Fibroblast of skin of left quadriceps (primary cell): ENCODE data around the gene MAPK13.
A peak's percentile ranks its signal among the peaks of the same experiment; 100 is the strongest.
"Not testable (repeated sequence)": the region's sequence is repeated elsewhere in the genome, so short reads cannot be mapped to it uniquely, and the experiment has no call there.

Source experiments
- DNase-seq, 2 experiments: peaks; one replicate each; pipeline ENCODE4 v3.0.0-alpha.2; 2013; ENCODE audit warnings: low read depth in 2 of 2

The MAPK13 gene

DNA sequence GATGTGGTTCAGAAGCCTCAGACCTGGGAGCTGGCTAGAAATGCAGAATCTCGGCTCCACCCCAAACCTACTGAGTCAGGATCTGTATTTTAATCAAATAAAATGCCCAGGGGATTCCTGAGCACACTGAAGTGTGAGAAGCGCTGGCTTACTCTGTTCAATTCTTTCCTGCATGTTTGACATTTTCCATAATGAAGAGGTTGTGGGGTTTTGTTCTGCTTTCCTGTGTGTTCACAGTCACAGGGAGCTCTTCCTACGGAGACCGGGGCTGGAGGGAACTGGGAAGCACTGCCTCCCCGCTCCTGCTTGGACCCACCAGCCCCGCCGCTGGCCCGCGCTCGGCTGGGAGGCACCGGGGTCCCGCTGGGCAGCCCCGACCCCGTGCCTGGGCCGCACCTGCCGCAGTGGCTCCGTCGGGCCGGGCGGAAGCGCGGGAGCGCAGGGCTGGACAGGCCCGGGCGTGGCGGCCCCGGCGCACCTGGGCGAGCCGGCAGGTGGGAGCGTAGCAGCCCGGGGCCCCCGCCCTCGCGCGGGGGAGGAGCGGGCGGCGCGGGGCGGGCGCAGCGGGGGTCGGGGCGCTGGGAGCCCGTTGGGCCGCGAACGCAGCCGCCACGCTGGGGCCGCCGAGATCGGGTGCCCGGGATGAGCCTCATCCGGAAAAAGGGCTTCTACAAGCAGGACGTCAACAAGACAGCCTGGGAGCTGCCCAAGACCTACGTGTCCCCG, at the start of gene MAPK13:
Gene MAPK13 (plus strand): TSS at position 573 of the 726 bp plus-strand sequence. CDS start 70 bp downstream, at position 643.
- DNase-seq: no peak

DNA sequence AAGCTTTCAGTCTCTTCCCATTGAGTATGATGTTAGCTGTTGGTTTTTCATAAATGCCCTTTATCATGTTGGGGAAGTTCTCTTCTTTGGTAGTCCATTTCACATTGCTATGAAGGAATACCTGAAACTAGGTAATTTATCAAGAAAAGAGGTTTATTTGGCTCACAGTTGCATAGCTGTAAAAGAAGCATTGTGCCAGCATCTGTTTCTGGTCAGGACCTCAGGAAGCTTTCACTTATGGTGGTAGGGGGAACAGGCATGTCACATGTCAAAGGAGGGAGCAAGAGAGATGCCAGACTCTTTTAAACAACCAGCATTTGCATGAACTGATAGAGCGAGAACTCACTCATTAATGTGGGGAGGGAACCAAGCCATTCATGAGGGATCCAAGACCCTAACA, 48.0 kb upstream of the MAPK13 start:
- DNase-seq: no peak

DNA sequence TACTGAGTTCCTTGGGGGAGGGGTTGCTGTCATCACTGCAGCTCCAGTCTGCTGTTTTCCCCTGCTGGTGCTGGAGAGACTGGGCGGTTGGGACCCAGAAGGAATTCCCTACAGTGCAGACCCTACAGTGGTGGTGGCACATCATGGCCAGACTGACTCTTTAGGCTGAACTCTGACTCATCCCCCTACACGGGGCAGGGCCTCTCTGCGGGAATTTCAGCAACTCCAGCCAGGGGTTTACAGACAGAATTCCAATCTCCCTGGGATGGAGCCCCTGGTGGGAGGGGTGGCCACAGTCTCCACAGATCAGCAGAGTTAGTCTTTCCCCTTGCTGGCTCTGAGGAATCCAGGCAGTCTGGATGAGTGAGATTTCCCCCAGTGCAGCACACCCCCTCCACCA, 46.9 kb upstream of the MAPK13 start:
- no peak for DNase-seq

DNA sequence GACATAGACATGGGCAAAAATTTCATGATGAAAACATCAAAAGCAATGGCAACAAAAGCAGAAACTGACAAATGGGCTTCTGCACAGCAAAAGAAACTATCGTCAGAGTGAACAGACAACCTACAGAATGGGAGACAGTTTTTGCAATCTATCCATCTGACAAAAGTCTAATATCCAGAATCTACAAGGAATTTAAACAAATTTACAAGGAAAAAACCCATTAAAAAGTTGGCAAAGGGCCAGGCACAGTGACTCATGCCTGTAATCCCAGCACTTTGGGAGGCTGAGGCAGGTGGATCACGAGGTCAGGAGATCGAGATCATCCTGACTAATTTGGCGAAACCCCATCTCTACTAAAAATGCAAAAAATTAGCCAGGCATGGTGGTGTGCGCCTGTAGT, 42.1 kb upstream of the MAPK13 start:
- not testable (repeated sequence) for DNase-seq

DNA sequence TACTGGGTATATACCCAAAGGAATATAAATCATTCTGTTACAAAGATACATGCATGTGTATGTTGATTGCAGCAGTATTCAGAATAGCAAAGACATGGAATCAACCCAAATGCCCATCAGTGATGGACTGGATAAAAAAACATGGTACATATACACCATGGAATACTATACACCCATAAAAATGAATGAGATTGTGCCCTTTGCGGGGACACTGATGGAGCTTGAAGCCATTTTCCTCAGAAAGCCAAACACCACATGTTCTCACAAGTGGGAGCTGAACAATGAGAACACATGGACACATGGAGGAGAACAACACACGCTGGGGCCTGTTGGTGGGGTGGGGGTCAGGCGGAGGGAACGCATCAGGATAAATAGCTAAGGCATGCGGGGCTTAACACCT, 41.3 kb upstream of the MAPK13 start:
- DNase-seq: no peak

DNA sequence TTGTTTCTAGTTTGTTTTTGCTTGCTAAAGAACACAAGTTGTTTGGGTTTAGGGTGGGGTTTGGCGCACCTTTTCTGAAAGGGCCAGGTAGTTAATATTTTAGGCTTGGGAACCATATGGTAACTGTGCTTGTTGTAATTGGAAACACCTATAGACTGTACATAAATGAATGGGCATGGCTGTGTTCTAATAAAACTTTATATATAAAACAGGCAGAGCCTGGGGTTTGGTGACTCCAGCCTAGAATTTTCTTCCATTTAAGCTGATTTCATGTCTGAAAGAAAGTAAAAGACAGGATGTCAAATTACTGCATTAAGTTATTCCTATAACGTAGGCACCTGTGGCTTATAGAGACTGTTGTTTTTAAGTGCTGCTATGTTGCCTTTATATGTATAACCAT, 36.1 kb upstream of the MAPK13 start:
- no peak for DNase-seq

DNA sequence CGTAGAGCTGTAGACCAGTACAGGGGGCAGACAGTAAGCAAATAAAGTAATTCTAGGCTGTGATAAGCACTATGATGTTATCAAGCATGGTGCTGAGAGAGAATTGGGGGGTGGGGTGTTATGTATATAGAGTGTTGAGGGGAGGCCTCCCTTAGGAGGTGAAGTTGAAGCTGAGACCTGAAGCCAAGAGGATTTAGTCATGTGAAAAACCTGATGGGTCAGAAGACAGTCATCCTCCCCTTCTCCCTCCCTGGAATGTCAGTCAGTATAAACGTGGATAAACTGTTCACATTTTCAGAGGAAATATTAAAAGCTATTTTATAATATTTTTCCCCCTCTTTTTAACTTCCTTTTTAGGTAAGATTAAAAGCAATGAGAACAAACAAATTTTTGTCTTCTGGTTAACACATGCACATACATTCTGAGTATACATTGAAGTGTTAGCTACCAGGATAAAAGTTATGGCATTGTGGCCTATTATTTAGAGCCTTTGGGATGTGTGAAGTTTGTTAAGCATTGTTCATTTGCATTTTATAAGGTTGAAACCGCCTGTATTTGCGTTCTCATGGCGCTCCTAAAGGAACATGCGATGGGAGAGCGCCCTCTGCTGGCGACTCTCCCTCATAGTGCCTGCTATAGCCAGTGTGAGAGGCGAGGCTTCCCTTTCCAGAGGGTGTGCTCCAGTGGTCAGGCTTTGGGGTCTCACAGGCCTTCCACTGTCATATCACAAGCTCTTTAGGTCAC, 35.4 kb upstream of the MAPK13 start:
- peak; percentile 47 to 54 for DNase-seq

DNA sequence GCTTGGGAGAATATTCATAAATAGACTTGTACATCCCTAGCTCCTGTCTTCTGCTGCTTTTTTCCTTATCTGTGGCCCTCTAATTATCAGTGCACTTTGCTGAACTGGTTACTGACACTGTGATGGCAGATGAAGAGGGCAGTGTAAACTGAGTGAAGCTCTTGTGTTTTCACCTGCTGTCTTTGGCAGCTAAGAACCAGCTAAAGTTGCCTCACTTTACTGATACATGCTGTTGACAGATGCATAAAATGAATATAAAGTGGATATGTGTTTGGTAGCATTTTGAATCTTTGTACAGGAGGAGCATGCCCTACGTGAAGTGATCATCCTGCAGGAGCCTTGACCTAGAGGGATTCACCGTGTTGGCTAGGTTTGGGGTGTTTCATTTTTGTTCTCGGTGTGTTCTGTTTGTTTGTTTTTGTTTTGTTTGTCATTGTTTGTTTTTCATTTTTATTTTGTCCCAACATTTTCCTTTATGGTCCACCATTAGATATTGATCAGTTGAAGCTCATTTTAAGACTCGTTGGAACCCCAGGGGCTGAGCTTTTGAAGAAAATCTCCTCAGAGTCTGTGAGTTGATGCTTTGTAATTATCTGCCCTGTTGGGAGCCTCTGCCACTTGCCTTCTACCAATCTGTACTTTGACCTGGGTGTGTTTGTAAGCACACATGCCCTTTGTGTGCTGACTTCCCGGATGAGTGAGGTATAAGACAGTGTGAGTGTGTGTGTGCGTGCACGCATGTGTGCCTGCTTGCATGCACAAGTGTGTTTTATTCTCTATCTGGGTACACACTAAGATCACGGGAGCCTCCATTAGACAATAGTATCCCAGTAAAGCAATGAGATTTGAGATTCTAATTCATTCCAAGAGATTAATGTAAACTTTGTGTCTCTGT, 34.6 kb upstream of the MAPK13 start:
- no peak for DNase-seq

DNA sequence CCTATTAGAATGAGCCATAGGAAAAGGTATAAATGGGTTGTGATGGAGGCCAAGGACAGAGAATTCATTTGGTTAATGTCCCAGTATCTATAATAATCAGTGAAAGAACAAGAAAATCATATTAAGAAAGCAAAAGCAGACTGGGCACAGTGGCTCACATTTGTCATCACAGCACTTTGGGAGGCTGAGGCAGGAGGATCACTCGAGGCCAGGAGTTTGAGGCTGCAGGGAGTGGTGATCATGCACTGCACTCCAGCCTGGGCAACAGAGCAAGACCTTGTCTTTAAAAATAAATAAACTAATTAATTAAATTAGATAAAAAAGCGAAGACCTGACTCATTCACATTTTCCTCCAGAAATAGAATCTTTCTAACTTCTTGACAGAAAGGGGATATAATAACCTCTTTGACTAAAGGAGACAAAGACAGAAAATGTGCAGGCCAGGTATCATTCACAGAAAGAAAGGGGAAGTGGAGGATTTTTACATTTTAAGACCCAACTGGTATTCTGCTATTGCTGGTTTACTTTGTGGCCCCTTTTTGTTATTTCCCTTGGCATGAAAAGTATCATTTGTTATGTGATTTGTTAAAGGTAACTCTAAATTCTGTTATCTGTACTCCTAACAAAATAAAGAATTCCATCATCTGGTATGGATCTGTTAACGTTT, 31.9 kb upstream of the MAPK13 start:
- DNase-seq: no peak

DNA sequence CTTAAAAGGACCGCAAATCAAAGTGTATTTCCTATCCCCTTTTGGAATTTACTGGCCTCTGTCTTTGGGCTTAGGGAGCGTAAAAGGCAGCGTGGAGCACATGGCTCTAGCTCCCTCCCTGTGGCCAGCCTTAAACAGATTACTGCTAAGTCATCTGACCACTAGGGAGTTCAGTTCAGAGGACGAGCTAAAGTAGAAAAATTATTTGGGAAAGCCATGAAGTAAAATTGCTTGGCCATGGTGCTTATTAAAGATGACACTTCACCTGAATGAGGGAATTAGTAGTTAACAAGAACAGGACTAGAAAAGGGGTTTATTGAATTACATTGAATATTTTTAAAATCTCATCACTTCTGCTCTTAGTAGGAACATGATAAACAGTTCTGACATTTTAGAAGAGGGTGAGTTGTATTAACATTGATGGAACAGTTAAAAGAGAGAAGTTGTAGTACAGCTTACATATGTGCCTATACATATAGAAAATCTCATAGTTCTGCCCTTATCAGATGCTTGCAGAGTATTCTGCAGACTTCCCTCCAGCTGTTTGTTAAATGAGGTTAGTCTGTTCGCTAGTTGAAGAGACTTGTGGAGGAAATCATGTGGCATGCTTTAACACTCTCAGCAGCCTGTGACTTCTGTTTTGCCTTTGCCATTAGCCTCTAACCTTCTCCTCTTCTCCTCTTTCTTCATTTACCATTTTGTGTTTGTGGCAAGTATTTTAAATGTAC, 31.2 kb upstream of the MAPK13 start:
- DNase-seq: no peak

DNA sequence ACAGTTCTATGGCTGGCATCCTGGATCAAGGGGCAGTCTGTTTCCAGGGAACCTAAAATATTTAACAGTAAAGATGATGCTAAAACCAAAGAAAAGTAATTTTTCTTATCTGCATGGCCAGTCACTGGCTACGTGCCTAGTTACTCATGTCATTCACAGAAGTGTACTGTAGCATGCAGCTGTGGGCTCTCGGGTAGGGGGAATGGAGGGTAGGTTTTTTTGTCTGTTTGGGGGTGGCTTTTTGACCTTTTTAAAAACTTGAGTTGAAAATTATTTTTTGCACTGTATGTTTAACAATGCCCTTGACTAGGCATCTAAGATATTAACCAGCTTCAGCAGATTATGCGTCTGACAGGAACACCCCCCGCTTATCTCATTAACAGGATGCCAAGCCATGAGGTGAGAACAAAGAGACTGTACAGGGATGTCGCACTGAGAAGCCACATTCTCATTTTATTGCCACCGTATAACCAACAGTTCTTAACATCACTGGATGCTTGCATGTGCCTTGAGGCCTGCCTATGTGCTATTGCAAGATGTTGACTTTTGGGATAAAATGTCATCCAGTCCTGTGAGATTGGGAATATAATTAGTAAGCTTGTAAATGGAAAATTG, 30.3 kb upstream of the MAPK13 start:
- no peak for DNase-seq

DNA sequence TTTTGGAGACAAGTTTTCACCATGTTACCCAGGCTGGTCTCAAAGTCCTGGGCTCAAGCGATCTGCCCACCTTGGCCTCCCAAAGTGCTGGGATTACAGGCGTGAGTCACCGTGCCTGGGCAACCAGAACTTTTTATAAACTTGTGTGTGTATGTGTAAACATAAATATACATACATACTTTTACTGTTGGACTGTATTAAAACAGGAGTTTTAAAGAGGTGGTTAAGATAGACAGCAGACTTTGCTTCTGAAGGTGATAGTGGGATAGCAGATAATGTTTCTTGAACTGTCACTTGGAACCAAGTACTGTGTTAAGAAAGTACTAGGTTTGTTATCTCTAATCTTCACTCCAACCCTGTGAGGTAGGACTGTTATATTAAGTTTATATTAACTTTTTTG, 28.6 kb upstream of the MAPK13 start:
- DNase-seq: no peak

DNA sequence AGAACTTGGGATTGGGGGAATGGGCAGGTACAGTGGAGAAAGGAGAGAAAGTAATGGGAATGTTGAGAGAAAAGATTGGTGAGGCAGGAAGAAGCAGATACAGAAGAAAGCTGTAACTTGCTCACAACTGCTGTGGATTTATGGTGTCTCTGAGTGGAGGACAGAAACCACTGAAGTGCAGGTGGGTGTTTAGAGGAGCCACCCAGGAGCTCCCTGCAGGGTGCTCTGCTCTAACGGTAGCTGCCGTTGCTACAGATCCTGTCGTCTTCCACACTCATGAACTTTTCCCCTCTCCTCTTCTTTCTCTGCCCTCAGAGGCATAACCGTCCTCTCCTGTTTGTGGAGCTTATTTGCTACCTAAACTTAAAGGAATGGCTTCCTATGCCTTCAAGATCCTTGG, 27.5 kb upstream of the MAPK13 start:
- DNase-seq: no peak

DNA sequence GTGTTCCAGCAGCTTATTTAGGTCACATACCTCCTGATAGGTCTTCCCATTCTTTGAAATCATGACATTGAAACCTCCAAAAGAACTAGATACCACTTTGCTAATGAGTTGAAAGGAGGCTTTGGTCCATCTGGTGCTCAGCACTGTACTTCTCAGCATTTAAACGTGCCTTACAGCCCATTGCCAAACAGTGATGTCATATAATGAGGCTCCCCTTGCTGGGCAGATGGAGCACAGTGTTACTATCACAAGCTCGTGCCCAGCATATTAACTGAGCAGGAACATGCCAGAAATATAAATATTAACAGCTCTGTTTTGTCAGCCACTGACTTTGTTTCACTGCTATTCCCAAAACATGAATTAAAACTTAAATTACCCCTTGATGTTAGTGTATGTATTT, 25.5 kb upstream of the MAPK13 start:
- DNase-seq: no peak

DNA sequence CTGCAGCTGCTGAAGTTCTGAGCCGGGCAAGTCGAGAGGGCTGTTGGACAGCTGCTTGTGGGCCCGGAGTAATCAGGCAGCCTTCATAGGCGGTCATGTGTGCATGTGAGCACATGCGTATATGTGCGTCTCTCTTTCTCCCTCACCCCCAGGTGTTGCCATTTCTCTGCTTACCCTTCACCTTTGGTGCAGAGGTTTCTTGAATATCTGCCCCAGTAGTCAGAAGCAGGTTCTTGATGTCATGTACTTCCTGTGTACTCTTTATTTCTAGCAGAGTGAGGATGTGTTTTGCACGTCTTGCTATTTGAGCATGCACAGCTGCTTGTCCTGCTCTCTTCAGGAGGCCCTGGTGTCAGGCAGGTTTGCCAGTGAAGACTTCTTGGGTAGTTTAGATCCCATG, 21.2 kb upstream of the MAPK13 start:
- DNase-seq: no peak

DNA sequence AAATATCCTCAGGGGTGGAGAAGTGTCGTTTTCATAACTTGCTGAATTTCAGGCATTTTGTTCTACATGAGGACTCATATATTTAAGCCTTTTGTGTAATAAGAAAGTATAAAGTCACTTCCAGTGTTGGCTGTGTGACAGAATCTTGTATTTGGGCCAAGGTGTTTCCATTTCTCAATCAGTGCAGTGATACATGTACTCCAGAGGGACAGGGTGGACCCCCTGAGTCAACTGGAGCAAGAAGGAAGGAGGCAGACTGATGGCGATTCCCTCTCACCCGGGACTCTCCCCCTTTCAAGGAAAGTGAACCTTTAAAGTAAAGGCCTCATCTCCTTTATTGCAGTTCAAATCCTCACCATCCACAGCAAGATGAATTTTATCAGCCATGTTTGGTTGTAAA, 20.3 kb upstream of the MAPK13 start:
- no peak for DNase-seq

DNA sequence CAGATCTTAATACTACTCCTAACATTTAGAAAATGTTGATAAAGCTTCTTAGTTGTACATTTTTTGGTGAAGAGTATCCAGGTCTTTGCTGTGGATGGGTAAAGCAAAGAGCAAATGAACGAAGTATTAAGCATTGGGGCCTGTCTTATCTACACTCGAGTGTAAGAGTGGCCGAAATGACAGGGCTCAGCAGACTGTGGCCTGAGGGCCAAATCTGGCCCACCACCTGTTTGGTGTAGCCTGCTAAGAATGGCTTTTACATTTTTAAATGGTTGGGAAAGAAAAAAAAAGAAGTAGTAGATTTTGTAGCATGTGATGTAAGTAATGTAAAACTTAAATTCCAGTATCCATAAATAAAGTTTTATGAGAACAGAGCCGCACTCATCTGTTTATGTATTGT, 19.4 kb upstream of the MAPK13 start:
- no peak for DNase-seq

DNA sequence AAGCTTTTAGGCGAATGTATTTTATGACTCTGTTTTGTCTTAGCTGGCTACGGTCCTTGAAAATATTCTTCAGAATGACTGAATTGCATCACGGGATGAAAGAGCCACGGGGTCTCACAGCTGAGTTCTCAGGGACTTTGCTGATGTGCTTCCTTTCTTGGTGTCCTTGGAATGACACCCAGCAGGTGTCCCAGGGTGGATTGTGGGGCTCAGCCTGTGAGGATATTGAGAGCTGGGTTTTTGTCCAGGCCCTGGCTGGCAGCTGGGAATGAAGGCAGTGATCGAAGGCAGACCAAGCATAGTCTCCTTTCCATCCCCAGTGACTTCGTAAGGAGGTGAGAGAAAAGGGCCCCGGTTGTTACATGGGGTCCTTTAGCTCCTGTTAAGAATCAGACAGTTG, 18.8 kb upstream of the MAPK13 start:
- no peak for DNase-seq

DNA sequence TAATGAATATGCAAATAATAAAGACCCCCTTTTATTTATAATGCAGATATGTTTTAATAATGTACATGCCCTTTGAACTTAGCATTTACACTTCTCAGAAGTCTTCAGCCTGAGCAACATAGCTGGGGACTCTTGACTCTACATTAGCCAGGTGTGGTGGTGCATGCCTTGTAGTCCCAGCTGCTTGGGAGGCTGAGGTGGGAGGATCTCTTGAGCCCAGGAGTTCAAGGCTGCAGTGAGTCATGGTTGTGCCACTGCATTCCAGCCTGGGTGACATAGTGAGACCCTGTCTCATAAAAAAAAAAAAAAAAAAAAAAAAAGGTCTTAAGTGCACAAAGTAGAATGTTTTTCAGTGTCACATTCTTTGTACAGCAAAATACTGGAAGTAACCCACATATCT, 17.3 kb upstream of the MAPK13 start:
- DNase-seq: no peak

DNA sequence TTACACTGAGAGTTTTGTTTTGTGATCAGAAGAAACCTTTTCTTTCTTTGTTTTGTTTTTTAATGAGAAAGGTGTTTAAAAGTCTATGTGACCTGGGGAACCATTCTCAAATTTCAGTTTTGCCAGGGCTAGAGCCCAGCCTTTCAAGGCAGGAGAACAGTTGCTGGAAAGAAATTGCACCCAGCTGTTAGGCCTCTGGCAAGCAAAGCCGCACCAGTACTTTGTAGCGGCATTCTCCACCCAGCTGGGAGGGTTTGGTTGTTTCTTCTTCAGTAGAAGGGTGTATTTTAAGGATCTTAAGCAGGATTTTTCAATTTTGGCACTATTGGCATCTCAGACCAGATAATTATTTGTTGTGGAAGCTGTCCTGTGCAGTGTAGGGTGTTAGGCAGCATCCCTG, 16.6 kb upstream of the MAPK13 start:
- no peak for DNase-seq
